NCI-H187 (cell line): Measurements from ENCODE around the gene CST7.

ENCODE experiments used
- DNase-seq, 2 experiments: peaks; one replicate each; lab custom pipeline; 2025; lab: John Stamatoyannopoulos, UW

The CST7 gene

DNA sequence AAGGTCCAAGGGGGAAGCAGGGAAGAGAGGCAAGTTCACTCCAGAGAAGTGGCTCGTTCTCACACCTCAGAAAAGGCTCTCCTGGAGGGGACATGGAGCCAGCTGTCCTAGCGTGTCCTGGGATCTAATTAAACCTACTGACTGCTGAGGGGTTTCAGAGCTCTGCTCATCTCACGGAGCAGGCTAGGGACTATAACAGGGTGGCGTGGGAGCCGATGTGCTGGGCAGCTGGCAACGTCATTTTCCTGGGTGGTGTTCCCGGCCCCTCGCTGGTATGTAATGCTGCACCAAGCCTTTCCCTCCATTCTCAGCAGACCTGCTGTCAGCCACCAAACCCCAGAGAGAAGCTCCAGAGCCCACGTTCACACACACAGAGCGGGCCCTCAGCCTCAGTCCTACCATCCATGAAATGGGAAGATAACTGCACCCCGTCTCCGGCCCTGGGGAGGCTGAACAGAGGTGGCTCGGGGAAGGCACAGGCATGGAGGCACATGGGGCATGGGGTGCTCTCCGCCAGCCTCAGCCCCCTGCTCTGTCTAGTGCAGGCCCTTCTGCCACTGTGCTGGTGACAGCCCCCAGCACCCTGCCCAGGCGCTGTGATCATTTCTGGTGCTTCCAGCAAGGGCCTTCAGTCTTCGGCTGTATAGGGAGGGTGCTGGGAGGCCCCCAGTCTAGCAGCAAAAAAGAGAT is 1.9 kb downstream of the CST7 start:
- no peak for DNase-seq

DNA sequence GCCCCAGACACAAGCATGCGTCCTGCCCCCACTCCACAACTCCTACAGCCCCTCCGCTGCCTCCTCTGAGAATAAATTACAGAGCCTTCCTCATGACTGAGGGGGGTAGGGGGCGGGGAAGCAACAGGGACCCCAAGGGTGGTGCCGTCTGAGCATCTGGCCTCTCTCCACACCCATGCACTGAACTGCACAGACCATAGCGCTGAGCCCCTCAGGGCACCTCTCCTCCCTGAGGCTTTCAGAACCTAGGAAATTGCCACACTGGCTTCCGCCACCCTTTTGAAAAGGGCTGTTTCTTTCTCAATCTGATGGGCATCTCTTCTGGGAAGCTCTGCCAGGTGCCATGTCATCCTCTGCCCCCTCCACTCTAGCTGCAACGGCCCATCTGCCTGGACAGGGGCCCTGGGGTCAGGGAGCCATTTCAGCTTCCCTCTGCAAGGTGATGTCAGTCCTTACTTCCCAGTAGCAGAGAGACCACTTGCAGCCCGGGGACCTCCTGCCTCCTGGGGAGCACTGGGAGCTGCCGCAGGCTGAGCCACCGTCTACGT is 2.5 kb downstream of the CST7 start:
- no peak for DNase-seq

DNA sequence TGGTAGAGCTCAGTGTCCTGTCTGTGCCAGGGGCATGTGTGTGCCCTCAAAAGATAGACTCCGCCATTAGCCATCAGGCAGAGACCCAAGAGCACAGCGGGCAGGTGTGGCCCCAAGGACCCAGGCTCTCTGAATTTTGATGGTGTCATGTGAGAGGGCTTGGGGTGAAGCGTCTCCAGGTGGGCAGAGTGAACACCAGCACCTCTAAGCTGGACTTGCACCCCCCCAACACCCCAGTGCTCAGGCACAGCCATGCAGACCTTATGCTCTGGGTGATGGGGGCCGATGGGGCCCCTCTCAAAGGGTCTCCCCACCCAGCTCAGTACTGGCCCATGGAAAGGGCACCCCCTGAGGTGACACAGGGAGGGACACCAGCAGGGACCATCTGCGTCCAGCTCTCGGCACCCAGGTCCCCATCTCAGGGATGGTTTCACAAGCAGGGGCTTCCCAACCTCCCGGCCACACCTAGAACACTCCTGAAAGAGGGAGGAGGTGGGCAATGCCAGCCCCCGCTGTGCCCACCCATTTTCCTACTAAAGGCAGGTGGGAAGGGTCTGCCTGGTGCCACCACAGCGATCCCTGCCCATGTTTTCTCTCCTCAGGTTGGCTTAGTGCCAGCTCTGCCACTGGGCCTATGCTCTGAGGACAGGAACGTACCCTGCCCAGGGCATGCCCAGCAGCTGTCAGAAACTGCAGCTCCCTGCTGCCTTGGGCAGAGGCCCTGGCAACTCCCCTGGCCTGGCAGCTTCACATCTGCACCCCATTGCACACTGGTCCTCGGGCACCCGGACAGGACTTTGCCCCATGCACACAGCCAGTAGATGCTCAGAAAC is 3.5 kb downstream of the CST7 start:
- DNase-seq = no peak

DNA sequence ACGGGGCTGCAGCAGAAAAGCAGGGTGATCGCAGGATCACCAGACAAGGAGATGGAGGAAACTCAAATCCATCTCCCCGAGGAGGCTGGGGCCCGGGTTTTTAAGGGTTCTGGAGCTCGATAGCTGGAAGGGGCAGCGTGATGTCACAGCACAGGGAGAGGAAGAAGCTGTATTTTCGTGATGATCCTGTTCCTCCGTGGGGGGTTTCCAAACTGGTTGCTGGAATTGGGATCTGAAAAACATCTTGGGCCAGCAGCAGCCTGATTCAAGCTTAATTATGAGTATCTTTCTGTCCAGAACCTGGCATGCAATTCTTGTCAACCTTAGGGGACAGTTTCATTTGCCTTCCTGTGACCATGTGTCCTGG is 4.1 kb downstream of the CST7 start:
- DNase-seq = no peak

DNA sequence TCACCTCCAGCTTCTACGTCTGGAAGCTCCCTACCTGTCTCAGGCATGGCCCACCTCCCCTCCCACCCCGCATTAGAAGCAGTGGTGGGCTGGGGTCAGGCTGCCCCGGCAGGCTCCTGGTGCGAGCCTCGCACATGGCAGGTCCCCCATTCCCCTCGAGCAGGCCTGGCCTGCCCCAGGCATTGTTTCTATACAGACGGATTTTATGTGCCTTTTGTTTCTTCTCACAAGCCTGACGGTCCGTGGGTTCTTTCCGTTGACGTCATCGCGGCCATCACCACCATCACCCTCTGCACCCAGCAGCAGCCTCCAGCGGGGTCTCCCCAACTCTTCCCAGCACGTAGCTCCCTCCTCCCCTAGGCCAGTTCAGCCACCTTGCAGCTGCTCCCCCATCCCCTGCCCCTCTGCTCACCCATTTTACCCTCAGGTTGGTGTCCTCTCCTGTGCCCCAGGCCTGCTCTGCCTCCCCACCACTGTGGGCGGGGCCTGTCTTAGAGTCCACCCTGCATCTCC is 4.6 kb downstream of the CST7 start:
- no peak for DNase-seq

DNA sequence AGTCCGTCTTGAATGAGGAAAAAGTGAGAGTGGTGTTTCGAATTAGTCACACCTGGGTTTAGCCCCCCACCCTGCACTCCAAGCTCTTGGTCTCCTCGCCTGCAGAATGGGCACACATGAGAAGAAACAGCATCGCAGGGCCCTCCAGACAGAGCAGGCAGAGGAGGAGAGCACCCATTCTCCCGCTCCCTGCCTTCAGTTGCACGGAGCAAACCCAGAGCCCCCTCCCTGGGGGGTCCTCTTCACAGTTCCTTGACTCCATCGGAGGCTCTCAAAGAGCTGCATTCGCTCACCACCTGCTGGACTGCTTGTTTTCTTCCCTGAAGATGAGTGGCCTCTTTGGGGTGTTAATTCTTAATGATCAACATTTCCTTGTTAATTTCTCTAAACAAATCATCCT is 5.1 kb downstream of the CST7 start:
- no peak for DNase-seq

DNA sequence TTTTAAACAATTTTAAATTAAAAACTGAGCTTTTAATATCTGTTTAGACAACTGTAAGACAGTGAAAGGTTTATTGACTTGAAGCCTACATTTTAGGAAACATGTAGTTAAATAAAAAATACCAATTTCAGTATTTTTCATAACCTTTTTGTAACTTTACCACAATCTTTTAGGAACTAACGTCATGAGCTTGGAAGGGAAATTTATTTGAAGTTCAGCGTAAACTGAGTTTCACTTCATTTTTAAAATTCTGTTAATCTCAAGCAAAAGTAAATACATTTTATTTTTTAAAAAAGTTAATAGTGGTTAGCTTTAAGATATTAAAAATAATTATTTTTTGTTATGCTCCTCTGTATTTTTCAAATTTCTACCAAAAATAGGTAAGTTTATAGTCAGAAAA is 5.5 kb downstream of the CST7 start:
- DNase-seq = no peak

DNA sequence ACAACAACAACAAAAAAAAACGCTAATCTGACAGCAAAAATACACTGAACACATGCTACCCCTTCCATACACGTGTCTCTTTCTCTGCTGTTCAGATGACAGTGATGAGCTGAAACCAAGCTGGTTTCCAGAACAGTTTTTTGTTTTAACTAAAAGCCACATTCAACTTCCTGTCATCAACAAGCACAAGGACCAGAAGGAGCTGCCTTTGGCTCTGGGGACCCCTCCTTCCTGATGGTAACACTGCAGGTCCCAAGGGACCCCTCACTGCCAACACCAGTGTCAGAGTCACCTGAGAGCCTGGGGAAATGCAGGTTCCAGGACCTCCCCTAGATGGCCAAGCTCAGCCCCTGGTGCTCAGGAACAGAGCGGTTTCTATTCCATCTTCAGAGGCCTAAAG is 6.0 kb downstream of the CST7 start:
- DNase-seq = no peak

DNA sequence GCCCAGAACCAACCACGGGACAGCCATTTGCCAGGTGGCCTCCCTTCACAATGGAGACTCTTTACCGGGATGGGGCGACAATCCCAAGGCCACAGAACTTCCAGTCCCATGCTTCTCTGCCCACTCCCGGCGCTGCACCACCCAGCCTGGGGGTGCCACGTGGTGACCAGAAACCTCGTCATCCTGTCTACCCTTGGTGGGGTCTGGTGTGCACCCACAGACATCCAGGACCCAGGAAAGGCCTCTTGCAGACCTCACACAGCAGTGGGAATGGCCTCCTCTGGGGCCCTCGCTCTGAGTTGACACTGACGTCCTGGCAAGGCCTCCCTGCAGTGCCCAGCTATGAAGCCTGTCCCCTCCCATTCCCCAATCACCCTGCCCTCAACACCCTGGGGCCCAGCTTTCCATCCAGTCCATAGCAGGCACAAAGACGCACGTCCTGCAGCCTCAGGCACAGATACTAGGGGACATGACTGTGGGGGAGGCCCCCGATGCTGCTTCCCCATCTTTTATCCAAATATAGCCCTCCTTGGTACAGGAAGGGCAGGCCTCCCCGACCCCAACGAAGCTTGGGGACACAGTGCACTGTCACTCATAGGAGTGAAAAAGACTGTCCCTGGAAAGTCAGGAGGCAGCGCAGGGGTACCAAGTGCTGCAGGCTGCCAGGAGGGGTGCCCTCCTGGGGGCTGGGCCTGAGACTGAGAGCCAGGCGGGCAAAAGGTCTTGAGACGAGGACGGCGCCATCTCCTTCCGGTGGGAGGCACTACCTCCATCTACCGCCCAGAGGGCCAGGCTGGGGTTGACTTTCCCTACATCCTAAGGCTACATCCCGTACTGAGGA is 7.2 kb downstream of the CST7 start:
- no peak for DNase-seq

DNA sequence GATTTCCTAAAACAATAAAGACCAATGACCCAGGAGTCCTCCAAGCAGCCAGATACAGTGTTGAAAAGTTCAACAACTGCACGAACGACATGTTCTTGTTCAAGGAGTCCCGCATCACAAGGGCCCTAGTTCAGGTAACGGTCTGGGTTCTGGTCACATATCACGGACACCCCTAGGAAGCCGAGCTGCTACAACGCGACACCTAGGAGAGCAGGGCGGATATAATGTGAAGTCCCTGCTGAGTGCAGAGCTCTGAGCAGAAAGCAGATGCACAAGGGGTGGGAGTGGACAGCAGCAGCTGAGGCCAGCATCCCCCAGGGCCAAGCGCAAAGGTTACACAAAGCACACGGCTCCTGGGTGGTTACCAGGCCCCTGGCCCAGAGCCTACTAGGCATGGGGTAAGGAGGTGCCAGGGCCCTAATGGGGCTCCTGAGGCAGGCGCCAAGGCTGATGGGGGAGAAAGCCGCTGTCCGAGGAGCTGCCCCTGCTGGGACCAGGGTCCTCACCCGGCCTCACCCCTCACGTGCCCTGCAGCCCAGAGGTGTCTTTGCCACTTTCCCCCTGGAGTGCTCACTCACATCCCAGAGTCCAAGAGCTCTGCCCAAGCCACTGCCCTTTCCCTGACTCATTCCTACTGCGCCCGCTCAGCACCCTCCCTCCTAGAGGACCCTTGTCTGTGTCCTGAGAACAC is 8.4 kb downstream of the CST7 start:
- DNase-seq = no peak

DNA sequence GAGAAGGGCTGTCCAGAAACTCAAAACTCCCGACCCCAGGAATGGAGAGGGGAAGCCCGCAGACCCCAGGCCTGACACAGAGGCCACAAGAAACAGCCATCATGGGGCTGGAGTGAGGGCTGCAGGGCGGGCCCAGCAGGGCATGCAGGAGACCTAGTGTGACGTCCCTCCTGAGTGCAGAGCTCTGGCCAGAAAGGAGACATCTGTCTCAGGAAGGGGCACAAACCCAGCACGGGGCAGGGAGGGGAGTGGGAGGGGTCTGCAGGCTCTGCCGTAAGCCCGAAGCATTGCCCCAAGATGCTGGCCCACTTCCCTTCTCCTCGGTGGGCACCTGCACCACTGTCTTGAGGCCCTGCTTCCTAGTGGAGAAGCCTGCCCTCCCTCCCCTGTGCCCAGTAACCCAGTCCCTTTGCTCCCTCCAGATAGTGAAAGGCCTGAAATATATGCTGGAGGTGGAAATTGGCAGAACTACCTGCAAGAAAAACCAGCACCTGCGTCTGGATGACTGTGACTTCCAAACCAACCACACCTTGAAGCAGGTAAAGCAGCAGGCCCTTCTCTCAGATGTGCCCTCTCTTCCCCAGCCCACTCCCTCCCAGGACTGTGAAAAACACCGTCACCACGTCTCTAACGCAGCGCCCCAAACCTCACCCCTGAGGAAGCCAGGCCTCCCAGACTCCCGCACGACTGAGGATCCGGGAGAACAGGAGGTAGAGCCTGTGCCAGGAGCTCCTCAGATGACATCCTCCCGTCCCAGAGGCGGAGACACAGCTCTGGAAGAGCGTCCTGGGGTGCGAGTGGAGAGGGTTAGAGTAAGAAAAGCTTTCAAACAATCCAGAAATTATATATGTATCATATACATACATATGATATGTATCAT is 9.7 kb downstream of the CST7 start:
- no peak for DNase-seq

DNA sequence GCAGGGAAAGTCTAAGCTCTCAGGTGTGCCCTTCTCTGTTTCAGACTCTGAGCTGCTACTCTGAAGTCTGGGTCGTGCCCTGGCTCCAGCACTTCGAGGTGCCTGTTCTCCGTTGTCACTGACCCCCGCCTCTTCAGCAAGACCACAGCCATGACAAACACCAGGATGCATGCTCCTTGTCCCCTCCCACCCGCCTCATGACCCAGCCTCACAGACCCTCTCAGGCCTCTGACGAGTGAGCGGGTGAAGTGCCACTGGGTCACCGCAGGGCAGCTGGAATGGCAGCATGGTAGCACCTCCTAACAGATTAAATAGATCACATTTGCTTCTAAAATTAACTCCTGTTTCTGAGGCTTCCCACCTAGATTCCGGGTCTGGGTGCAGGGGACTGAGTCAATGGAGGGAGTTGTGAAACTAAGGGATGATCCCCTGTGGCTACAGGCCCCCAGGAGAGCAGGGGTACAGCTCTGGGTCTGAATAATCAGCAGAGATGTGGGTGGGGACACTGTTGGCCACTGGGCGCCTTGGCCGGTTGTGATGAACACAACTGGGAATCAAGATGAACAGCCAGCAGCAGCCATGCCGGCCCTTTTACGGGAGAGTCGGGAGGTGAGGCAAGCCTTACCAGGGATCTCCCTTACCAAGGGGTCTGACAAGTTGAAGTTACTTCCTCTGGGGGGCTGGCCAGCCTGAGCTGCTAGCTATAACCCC is 10.7 kb downstream of the CST7 start:
- DNase-seq = no peak

DNA sequence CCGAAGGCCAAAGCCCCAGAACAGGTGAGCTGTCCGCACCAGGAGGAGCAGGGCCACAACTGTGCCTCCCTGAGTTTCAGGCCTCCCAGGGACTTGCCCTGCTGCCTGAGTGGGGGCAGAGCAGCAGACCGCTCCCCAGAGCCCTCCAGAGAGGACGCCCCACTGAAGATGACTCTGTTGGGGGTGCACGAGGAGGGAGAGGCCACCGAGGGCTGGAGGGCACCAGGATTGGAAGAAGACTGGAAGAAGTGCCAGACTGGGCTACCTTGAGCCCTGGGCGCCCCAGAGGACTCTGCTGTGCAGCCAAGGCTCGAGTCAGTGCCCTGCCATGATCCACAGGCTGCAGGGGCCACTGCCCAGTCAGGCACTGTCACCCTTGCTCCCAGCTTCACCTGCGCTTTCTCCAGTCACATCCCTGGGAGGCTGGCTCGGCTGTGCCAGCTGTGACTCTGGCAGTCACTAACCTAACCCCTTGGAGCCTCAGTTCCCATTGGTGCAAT is 11.3 kb downstream of the CST7 start:
- no peak for DNase-seq

DNA sequence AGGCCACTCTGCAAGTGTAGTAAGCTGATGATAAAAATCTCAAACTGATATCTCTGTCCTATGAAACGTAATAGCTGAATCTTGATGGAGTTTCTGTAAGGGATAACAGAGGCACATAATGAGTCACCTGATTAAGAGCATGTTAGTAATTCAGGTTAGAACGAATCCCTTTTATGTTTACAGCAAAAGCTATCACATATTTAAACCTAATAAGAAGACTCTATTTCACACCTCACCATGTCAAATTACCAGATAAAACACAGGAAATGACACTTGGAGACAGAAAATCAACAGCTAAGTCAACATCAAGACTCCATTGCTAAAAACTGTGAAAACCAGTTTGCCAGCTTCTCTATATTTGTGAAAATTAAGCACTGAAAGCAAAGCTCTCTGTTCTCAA is 11.8 kb downstream of the CST7 start:
- DNase-seq = no peak

DNA sequence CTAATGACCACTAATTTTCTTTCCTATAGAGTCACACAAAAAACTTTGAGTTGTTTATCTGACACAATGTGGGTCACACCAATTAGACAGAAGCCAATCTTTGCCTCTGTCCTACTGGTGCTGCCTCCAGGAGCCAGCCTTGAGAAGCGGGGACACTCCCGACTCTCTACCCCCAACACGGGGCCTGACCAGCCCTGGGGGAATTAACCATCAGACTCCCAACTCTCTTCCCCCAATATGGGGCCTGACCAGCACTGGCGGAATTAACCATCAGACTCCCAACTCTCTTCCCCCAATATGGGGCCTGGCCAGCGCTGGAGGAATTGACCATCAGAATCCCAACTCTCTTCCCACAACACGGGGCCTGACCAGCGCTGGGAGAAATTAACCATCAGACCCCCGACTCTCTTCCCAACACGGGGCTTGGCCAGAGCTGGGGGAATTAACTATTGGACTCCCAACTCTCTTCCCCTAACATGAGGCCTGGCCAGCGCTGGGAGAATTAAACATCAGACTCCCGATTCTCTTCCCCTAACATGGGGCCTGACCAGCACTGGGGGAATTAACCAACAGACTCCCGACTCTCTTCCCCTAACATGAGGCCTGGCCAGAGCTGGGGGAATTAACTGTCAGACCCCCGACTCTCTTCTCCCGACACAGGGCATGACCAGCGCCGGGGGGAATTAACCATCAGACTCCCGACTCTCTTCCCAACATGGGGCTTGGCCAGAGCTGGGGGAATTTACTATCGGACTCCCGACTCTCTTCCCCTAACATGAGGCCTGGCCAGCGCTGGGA is 12.5 kb downstream of the CST7 start:
- DNase-seq = no peak

DNA sequence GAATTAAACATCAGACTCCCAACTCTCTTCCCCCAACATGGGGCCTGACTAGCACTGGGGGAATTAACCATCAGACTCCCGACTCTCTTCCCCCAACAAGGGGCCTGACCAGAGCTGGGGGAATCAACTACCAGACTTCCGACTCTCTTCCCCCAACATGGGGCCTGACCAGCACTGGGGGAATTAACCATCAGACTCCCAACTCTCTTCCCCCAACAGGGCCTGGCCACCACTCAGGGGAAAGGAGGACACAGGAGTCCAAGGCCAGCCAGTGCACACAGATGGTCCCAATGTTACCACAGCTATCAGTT is 13.1 kb downstream of the CST7 start:
- no peak for DNase-seq

DNA sequence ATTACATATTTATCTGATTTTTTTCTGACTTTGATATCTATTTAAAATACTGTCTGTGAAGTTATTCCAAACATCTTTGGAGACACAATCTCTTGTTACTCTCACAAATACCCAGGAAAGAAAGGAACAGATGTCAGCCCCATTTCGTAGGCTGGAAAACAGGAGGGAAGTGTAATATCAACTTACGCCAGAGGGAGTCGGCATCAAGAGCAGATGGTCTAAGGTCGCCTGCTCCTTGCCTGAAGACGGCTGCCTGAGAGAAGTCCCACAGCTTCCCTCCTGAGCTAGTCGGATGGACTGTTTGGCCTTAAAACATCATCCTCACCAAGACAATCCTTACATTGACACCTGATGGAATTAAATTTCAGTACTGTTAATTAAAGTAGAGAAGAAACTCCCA is 13.4 kb downstream of the CST7 start:
- no peak for DNase-seq

DNA sequence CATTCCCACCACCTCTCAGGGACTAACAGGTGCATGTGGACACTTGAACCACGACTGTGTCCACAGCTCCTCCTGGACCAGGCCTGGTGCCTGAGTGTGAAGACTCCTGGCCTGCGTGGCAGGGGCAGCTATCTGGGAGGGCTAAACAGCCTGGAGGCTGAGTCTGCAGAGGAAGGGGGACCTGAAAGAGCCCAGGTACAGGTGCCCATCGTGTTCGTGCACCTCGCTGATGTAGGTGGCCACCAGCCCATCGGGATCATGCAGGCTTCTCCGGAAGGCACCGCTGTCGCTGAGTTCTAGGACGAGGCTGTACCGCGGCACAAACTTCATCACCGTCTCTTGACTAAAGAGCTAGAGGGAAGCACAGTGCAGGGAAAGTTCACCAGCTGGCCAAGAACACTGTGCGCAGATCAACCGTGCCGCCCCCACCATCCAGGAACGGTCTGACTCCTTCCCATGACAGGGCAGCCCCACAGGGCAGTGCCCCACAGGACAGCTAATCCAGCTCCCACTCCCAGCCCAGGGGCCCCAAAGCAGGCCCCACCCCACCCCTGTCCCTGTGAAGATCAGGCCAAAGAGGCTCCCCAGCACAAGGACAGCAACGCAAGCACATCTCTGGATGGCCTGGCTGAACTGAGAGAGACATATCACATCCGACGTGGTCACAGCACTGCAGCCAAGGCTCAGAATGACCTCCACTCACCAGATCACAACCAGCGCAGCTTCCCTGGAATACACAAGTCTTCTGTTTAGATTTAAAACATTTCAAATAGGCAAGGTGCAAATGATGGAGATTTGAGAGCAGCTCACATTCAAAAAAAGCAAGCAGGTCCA is 14.8 kb downstream of the CST7 start:
- DNase-seq = no peak
